HL-60 (cell line): ENCODE results near the gene ADGRB2.

Experiments
- DNase-seq, 2 experiments: peaks; one replicate each; pipeline ENCODE4 v3.0.0-alpha.2; 2010 to 2020; ENCODE audit warnings: low read depth in 1 of 2, low spot score in 1 of 2
- H3K27ac ChIP-seq: fragments of 250-450 bp; sonication (Bioruptor Pico); replicated peaks from 2 replicates; pipeline ENCODE4 v1.5.1; 2020; ENCODE audit warnings: mild to moderate bottlenecking, moderate library complexity
- H3K27me3 ChIP-seq: fragments of 250-450 bp; sonication (Bioruptor Pico); 2 replicates; pipeline ENCODE4 v1.5.1; 2021; ENCODE audit warnings: mild to moderate bottlenecking, moderate library complexity; ENCODE audit not compliant: insufficient read depth, poor library complexity, severe bottlenecking
- H3K4me3 ChIP-seq: replicated peaks from 2 replicates; pipeline ENCODE4 v1.5.1; 2011; ENCODE audit warnings: mild to moderate bottlenecking, control low read depth, low read length; ENCODE audit not compliant: insufficient read depth
- CTCF ChIP-seq: IDR thresholded peaks from one replicate; pipeline ENCODE4 v1.5.1; 2011; ENCODE audit warnings: low read length, control low read depth, inconsistent platforms; ENCODE audit not compliant: insufficient read depth
- GABPA ChIP-seq: IDR thresholded peaks from 2 replicates; pipeline ENCODE4 v1.6.1; 2012; ENCODE audit warnings: low read depth
- POLR2AphosphoS5 ChIP-seq: IDR thresholded peaks from 2 replicates; pipeline ENCODE4 v1.6.1; 2012; ENCODE audit warnings: low read depth
- REST ChIP-seq: IDR thresholded peaks from 2 replicates; pipeline ENCODE4 v1.6.1; 2012; ENCODE audit warnings: low read depth; ENCODE audit not compliant: insufficient replicate concordance
- SPI1 ChIP-seq: IDR thresholded peaks from 2 replicates; pipeline ENCODE4 v1.6.1; 2012; ENCODE audit warnings: low read depth, mild to moderate bottlenecking, borderline replicate concordance

Gene ADGRB2

GRCh38 chr1:31761883-31762282 is 2.3 kb downstream of the ADGRB2 start:
- peaks cover 67% of the 10 kb centered on the region for H3K27me3 ChIP-seq
- H3K27ac ChIP-seq, result no peak overlapping the region
- TF ChIP-seq GABPA, result no peak
- TF ChIP-seq SPI1, result no peak
- TF ChIP-seq REST, result no peak
- no peak for TF ChIP-seq POLR2AphosphoS5
- no peak for TF ChIP-seq CTCF
- DNase-seq, result no peak
- H3K4me3 ChIP-seq, result no peak overlapping the region

- peaks cover 58% of the 10 kb centered on the region for H3K27me3 ChIP-seq
- H3K27ac ChIP-seq, result no peak overlapping the region
- peak; percentile 35 to 63 for DNase-seq
Measured at GRCh38 chr1:31760471-31761470, 3.4 kb downstream of the ADGRB2 start.

More at GRCh38 chr1:31760471-31761470, 3.4 kb downstream of the ADGRB2 start:
- no peak for TF ChIP-seq GABPA
- no peak for TF ChIP-seq CTCF
- no peak for TF ChIP-seq REST
- TF ChIP-seq SPI1, result no peak
- no peak for TF ChIP-seq POLR2AphosphoS5
- H3K4me3 ChIP-seq, result peak overlapping the region; percentile 28
